ENCODE measurements around the gene JCHAIN. TPM values are rescaled to one million over a fixed set of nuclear protein-coding genes. Genes with fewer than 3 reads are reported as not detected.

The JCHAIN gene
- total and polyA plus RNA-seq, 9 of the 15 experiments (the other 6 are each of a cell fraction or from before 2014, with no cell fraction given), result 0.04 to 0.68 (median 0.26) TPM; not detected in 5

GRCh38 chr4:70680934-70681333 lies 14.6 kb upstream of the JCHAIN start (continued):
- TF ChIP-seq ZNF518B (CRISPR knock-in tag; IDR thresholded peaks at IDR 0.05) (no peak), GTF3C2 (IDR thresholded peaks at IDR 0.05; ENCODE audit: borderline replicate concordance, extremely low read depth, insufficient read length) (no peak), DPF2 (IDR thresholded peaks at IDR 0.05) (no peak), ZNF696 (CRISPR knock-in tag; conservative IDR thresholded peaks at IDR 0.05) (no peak), MYC (IDR thresholded peaks at IDR 0.05; ENCODE audit: low read depth, low read length) (no peak), MYC (CRISPR knock-in tag; IDR thresholded peaks at IDR 0.05; ENCODE audit: borderline replicate concordance, low read depth) (no peak)
